ENCODE results near the gene SETD5.
"Not testable (repeated sequence)": the region's sequence is repeated elsewhere in the genome, so short reads cannot be mapped to it uniquely, and the experiment has no call there.

SETD5 gene

GRCh38 chr3:9452417-9452816 lies 55.0 kb downstream of the SETD5 start:
- FAIRE-seq, result no peak
- DNase-seq (ENCODE audit: insufficient read length, low spot score), result no peak

- DNase-seq (ENCODE audit: insufficient read length, low spot score) (no peak), FAIRE-seq (peak; percentile 42)
Observed at GRCh38 chr3:9455596-9456131, 58.2 kb downstream of the SETD5 start.

GRCh38 chr3:9467451-9467850 lies 70.0 kb downstream of the SETD5 start:
- no peak for DNase-seq (ENCODE audit: insufficient read length, low spot score)
- no peak for FAIRE-seq

- DNase-seq (ENCODE audit: insufficient read length, low spot score) (no peak), FAIRE-seq (no peak)
Observed at GRCh38 chr3:9468460-9468859, 71.0 kb downstream of the SETD5 start.

- no peak for FAIRE-seq
Observed at GRCh38 chr3:9469986-9470385, 72.6 kb downstream of the SETD5 start.

GRCh38 chr3:9473496-9474065 lies 76.2 kb downstream of the SETD5 start:
- FAIRE-seq, result no peak
- no peak for DNase-seq (ENCODE audit: insufficient read length, low spot score)

More at GRCh38 chr3:9469986-9470385, 72.6 kb downstream of the SETD5 start:
- no peak for DNase-seq (ENCODE audit: insufficient read length, low spot score)

GRCh38 chr3:9474482-9474881 lies 77.1 kb downstream of the SETD5 start:
- DNase-seq (ENCODE audit: insufficient read length, low spot score) (no peak), FAIRE-seq (no peak)

- FAIRE-seq (no peak), DNase-seq (ENCODE audit: insufficient read length, low spot score) (no peak)
Observed at GRCh38 chr3:9476935-9477334, 79.5 kb downstream of the SETD5 start.

GRCh38 chr3:9480265-9480664 lies 82.8 kb downstream of the SETD5 start:
- FAIRE-seq, result no peak
- DNase-seq (ENCODE audit: insufficient read length, low spot score), result no peak

- DNase-seq (ENCODE audit: insufficient read length, low spot score) (no peak), FAIRE-seq (no peak)
Observed at GRCh38 chr3:9485248-9485647, 87.8 kb downstream of the SETD5 start.

- no peak for FAIRE-seq
- no peak for DNase-seq (ENCODE audit: insufficient read length, low spot score)
Observed at GRCh38 chr3:9491506-9491905, 94.1 kb downstream of the SETD5 start.

- not testable (repeated sequence) for FAIRE-seq; DNase-seq (ENCODE audit: insufficient read length, low spot score)
Observed at GRCh38 chr3:9494036-9494435, 96.6 kb downstream of the SETD5 start.

- no peak for FAIRE-seq
- DNase-seq (ENCODE audit: insufficient read length, low spot score), result no peak
Observed at GRCh38 chr3:9496893-9497292, 99.5 kb downstream of the SETD5 start.

GRCh38 chr3:9497821-9498565 lies 100.6 kb downstream of the SETD5 start:
- no peak for FAIRE-seq
- no peak for DNase-seq (ENCODE audit: insufficient read length, low spot score)

GRCh38 chr3:9498781-9499180 lies 101.4 kb downstream of the SETD5 start:
- FAIRE-seq, result no peak
- no peak for DNase-seq (ENCODE audit: insufficient read length, low spot score)

GRCh38 chr3:9499455-9500107 lies 102.2 kb downstream of the SETD5 start:
- DNase-seq (ENCODE audit: insufficient read length, low spot score) (no peak), FAIRE-seq (no peak)

- DNase-seq (ENCODE audit: insufficient read length, low spot score), result peak; percentile 62
- FAIRE-seq, result no peak
Observed at GRCh38 chr3:9500108-9501050, 103.0 kb downstream of the SETD5 start.

GRCh38 chr3:9501226-9501625 lies 103.8 kb downstream of the SETD5 start:
- FAIRE-seq, result no peak
- no peak for DNase-seq (ENCODE audit: insufficient read length, low spot score)

- peak; percentile 86 for FAIRE-seq
- peak; percentile 64 for DNase-seq (ENCODE audit: insufficient read length, low spot score)
Observed at GRCh38 chr3:9503283-9503682, 105.9 kb downstream of the SETD5 start.

Data from GM19239 (cell line).